Measurements from ENCODE around the gene SGF29.
"Not testable (repeated sequence)": the region's sequence is repeated elsewhere in the genome, so short reads cannot be mapped to it uniquely, and the experiment has no call there.

DNA sequence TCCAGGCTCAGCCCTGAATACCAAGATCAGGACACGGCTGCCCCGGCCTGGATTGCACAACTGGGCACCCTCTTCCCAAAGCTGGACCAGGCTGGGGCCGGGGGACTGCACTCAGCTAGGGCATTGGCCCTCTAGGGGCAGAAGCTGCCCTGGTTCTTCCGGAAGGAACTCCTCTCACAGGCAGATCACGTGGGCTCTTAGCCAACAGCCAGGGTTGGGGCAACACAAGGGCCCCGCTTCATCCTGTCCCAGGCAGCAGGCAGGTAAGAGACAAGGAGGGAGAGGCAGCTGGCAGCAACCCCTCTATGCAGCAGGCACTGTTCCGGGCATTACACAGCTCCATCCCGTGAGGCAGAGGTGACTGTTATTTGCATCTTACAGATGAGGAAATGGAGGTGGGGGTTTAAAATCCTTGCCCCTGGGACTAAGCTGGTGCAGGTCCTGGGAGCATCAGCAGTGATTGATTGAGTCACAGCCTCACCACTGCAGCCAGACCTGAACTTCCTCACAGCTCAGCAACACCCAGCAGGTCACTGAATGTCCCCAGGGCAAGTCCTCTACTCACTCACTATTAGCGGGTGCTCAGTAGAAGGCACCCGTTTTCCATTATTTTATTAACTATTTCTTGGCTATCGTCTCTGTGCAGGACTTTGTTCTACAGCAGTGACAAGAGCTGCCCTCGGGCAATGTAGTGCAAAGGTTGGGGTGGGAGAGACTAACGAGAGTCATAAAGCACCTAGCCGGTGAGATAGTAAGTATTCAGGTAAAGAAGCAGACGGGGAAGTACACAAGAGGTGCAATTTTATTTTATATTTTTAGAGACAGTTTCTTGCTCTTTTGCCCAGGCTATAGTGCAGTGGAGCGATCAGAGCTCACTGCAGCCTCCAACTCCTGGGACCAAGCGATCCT lies 45.9 kb downstream of the SGF29 start:
- TF ChIP-seq CTCF, POLR2A, EP300 (IDR thresholded peaks at IDR 0.05): not testable (repeated sequence)
